ENCODE results near the gene CNTNAP1.
"Not testable (repeated sequence)": the region's sequence is repeated elsewhere in the genome, so short reads cannot be mapped to it uniquely, and the experiment has no call there.

The CNTNAP1 gene

DNA sequence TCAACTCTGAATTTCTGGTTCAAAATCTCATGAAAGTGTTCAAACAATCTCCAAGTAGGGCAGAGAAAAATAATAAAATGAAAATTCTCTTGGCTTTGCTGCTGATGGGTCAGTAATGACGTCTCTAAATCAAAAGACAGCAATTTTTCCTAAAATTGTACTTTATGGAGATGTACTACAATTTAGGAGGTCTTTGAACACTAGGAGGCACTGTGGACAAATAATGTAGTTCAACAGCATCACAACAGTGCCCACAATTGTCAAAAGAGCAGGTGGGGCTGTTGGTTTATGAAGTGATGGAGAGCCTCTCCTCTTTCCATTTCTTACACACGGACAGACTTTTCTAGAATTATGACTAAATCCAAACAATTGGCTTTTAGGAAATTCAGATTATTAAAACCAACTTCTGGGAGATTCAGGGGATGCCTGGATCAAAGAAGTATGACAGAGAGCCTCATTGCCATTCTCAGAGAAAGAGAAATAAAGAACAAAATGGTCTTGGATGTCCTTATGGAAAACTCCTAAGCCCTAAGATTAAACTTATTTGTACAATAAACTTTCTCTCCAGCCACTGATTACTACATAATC, 38.8 kb downstream of the CNTNAP1 start:
- TF ChIP-seq, protein P1, sequence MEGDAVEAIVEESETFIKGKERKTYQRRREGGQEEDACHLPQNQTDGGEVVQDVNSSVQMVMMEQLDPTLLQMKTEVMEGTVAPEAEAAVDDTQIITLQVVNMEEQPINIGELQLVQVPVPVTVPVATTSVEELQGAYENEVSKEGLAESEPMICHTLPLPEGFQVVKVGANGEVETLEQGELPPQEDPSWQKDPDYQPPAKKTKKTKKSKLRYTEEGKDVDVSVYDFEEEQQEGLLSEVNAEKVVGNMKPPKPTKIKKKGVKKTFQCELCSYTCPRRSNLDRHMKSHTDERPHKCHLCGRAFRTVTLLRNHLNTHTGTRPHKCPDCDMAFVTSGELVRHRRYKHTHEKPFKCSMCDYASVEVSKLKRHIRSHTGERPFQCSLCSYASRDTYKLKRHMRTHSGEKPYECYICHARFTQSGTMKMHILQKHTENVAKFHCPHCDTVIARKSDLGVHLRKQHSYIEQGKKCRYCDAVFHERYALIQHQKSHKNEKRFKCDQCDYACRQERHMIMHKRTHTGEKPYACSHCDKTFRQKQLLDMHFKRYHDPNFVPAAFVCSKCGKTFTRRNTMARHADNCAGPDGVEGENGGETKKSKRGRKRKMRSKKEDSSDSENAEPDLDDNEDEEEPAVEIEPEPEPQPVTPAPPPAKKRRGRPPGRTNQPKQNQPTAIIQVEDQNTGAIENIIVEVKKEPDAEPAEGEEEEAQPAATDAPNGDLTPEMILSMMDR (conservative IDR thresholded peaks at IDR 0.05; ENCODE audit: low read depth, low read length): peak; percentile 62
- DNase-seq (ENCODE audit: low read depth): peak; percentile 14
- no peak overlapping the region for H3K4me3 ChIP-seq (ENCODE audit: low read length)

DNA sequence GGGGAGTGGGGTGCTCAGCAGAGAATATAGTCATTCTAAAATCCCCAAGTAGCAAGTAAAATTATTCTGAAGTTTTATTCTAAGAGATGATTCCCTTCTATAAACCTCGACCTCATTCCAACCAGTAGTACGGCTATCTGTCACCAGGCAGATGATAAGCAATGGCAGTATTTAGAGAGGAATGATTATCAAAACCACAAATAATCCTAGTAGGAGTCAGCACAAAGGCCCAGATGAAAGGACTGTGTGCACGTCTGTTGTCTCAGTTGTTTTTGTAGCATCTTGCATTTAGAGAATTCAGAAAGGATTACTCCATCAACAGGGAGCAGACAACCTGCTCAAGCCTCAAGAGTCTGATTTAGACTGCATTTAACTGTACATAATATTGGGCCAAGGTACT, 41.3 kb downstream of the CNTNAP1 start:
- TF ChIP-seq, protein P1 (conservative IDR thresholded peaks at IDR 0.05; ENCODE audit: low read depth, low read length): no peak
- H3K4me3 ChIP-seq (ENCODE audit: low read length): no peak overlapping the region
- no peak for DNase-seq (ENCODE audit: low read depth)

DNA sequence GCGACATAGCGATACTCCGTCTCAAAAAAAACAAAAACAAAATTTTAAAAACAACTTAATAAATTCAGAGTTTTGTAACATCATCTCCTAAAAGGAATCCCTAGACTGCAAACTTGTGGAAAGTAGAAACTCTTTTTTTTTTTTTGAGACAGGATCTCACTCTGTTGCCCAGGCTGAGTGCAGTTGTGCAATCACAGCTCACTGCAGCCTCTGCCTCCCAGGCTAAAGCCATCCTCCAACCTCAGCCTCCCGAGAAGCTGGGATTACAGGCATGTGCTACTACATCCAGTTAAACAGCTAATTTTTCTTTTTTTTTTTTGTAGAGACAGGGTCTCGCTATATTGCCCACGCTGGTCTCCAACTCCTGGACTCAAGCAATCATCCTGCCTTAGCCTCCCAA, 42.8 kb downstream of the CNTNAP1 start:
- TF ChIP-seq, protein P1 (conservative IDR thresholded peaks at IDR 0.05; ENCODE audit: low read depth, low read length): no peak
- no peak for DNase-seq (ENCODE audit: low read depth)
- H3K4me3 ChIP-seq (ENCODE audit: low read length): no peak overlapping the region

DNA sequence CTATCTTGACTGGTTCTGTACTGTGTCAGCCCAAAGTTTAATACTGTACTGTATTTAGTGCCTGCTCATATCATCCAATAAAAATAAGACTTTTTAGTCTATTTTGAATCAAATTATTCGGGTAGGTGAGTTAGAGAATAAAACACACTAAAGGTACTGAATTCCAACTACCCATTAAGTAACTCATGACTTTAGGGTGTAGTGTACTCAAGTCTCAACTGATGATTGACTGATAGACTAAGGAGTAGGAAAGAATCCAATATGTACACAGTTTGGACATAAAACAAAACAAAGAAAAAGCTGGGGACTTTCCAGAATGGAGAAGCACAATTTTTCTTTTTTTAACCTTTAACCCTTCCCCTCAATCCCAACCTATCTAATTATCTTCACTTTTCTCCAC, 58.4 kb downstream of the CNTNAP1 start:
- TF ChIP-seq, protein P1 (conservative IDR thresholded peaks at IDR 0.05; ENCODE audit: low read depth, low read length): no peak
- H3K4me3 ChIP-seq (ENCODE audit: low read length): no peak overlapping the region
- DNase-seq (ENCODE audit: low read depth): no peak

DNA sequence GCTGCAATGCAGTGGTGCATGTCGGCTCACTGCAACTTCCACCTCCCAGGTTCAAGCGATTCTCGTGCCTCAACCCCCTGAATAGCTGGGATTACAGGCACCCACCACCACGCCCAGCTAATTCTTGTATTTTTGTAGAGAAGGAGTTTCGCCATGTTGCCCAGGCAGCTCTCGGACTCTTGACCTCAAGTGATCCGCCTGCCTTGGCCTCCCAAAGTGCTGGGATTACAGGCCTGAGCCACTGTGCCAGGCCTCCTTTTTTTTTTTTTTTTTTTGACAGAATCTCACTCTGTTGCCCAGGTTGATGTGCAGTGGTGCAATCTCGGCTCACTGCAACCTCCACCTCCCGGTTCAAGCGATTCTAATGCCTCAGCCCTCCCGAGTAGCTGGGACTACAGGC, 60.6 kb downstream of the CNTNAP1 start:
- not testable (repeated sequence) for DNase-seq (ENCODE audit: low read depth)

DNA sequence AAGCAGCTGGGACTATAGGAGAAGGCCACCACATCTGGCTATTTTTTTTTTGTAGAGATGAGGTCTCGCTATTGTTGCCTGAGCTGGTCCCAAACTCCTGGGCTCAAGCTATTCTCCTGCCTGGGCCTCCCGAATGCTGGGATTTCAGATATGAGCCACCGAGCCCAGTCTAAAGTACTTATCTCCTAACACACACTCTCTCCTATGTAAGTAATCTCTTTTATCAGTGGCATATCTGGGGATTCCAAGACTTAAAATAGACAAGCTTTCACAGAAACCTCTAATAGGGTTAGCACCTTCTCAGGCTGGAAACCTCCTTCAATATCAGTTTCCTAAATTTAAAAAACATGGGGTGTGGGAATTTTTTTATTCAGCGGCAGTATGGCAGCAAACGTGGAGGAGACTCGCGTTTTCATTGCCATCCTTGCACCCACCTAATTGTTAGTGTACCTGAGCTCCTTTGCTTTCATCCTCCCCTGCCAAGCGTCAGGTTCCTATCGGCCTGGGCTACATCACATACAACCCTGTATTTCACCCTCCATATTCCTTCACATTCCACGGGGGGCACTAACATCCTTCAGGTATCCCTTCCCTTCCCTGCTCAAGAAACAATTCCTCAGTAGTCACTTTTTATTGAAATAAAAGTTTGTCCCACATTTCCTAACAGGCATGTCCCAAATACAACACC, 61.4 kb downstream of the CNTNAP1 start:
- TF ChIP-seq, protein P1 (conservative IDR thresholded peaks at IDR 0.05; ENCODE audit: low read depth, low read length): peak; percentile 37

More for the DNA sequence above, 60.6 kb downstream of the CNTNAP1 start:
- H3K4me3 ChIP-seq (ENCODE audit: low read length): not testable (repeated sequence)

DNA sequence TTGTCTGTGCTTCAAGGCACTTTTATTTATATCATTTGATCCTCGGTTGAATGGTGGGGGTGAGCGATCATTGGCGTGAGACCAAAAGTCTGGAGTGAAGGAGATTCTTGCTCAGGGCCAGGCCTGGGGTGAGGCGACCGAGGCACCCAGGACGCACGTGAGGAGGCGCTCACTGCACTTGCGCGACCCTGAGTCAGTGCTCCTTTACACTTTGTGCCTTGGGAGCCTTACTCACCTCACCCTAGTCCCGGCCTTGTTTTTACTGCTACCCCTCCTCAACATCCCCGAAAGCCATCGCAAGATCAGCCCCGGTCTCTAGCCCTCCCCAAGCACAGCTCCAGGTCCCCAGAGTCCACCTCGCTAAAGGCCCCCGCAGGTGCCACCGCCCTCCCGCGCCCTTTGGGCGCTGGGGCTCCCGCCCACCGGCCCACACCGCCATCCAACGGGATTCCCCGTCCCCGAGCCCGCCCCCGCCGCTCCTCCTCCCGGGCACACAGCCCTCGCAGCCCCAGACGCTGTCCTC, 62.0 kb downstream of the CNTNAP1 start:
- TF ChIP-seq, protein P1 (conservative IDR thresholded peaks at IDR 0.05; ENCODE audit: low read depth, low read length): no peak
- DNase-seq (ENCODE audit: low read depth): no peak

More for the DNA sequence above, 61.4 kb downstream of the CNTNAP1 start:
- peak overlapping the region; percentile 84 for H3K4me3 ChIP-seq (ENCODE audit: low read length)
- no peak for DNase-seq (ENCODE audit: low read depth)

More for the DNA sequence above, 62.0 kb downstream of the CNTNAP1 start:
- H3K4me3 ChIP-seq (ENCODE audit: low read length): peak overlapping the region; percentile 84
